ENCODE results near the gene PEX6.

Gene PEX6, protein sequence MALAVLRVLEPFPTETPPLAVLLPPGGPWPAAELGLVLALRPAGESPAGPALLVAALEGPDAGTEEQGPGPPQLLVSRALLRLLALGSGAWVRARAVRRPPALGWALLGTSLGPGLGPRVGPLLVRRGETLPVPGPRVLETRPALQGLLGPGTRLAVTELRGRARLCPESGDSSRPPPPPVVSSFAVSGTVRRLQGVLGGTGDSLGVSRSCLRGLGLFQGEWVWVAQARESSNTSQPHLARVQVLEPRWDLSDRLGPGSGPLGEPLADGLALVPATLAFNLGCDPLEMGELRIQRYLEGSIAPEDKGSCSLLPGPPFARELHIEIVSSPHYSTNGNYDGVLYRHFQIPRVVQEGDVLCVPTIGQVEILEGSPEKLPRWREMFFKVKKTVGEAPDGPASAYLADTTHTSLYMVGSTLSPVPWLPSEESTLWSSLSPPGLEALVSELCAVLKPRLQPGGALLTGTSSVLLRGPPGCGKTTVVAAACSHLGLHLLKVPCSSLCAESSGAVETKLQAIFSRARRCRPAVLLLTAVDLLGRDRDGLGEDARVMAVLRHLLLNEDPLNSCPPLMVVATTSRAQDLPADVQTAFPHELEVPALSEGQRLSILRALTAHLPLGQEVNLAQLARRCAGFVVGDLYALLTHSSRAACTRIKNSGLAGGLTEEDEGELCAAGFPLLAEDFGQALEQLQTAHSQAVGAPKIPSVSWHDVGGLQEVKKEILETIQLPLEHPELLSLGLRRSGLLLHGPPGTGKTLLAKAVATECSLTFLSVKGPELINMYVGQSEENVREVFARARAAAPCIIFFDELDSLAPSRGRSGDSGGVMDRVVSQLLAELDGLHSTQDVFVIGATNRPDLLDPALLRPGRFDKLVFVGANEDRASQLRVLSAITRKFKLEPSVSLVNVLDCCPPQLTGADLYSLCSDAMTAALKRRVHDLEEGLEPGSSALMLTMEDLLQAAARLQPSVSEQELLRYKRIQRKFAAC

DNA sequence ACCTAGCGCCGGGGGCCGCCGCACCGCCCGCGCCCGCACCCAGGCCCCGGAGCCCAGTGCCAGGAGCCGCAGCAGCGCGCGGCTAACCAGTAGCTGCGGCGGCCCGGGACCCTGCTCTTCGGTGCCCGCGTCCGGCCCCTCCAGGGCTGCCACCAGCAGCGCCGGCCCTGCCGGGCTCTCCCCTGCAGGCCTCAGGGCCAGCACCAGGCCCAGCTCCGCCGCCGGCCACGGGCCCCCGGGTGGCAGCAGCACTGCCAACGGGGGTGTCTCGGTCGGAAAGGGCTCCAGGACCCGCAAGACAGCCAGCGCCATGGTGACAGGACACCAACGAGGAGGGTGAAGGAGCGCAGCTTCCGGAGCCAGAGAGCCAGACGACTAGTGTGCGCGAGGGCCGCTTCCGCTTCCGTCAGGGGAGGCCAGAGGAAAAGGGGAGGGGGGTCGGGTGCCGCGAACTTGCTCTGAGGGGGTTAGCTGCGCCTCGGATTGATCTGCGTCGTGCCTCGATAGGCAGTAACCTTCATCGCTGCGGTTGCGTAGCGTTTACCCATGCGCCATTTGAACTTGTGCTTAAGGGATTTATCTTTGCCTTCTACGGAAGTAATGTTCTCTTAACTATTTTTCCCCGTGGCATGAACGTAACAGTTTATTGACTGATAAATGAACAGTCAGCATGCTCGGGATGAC, at the start of gene PEX6:
TSS of gene PEX6 (minus strand) at position 343 of the 684 bp plus-strand sequence. CDS start at position 312, 31 bp downstream.
- peak; percentile 84 for DNase-seq

DNA sequence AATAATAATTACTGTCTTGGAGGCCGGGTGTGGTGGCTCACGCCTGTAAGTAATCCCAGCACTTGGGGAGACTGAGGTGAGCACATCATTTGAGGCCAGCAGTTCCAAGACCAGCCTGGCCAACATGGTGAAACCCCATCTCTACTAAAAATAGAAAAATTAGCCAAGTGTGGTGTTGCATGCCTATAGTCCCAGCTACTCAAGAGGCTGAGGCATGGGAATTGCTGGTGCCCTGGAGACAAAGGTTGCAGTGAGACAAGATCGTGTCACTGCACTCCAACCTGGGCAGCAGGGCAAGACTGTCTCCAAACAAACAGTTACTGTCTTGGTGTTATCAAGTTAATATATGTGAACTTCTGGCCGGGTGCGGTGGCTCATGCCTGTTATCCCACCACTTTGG, 47.4 kb upstream of the PEX6 start:
- DNase-seq: no peak

DNA sequence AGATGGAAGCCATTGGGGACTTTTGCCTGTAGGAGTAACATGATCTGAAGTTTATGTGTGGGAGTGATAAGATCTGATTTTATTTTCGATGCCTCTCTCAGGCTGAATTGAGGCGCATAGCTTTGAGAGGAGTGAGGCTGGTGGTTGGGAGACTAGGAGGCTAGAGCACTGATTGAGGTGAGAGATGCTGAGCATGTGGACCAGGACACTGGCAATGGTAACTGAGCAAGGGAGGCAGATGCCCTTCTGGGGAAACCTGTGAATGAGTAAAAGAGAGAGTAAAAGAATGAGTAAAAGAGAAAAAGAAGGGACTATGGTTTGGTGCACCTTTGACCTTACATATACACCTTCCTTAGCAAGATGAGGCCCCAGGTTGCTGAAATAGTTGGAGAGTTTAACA, 45.5 kb upstream of the PEX6 start:
- DNase-seq: no peak

DNA sequence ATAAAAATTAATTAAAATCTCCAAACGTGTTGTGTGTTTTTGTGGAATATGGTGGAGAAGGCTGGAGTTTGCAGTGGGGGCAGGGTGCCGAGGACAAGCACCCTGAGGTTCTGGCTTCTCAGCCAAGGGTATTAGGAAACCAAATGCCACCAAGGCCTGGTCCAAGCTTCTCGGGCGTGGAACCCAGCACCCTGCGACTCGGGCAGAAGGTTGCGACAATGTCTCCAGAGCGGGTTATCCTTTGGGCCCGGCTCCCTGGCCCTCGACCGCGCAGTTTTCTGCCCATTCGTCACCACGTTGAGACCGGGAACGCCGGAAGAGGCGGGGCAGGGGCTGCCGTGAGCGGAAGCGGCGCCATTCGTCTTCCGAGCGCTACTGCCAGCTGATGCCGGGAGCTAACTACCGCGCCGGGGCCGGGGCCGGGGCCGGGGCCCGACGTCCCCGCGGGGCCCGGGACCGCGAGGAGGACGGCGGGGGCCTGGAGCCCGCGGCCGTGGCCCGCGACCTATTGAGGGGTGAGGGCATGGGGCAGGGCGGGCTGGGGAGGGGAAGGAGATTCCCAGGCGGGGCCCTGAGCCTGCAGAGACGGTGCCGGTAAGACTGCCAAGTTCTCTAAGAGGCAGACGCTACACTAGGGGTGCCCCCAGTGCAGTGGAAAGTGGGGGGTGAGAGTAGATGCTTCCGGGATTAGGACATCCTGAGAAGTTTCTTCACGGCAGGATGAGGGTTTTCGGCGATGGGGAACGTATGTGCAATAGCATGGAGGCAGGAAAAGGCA, 42.5 kb upstream of the PEX6 start, which contains the start of gene RRP36:
TSS of gene RRP36 (plus strand) at position 354 of the 778 bp plus-strand sequence. CDS start at position 386, 32 bp downstream.
- peak; percentile 71 for DNase-seq

DNA sequence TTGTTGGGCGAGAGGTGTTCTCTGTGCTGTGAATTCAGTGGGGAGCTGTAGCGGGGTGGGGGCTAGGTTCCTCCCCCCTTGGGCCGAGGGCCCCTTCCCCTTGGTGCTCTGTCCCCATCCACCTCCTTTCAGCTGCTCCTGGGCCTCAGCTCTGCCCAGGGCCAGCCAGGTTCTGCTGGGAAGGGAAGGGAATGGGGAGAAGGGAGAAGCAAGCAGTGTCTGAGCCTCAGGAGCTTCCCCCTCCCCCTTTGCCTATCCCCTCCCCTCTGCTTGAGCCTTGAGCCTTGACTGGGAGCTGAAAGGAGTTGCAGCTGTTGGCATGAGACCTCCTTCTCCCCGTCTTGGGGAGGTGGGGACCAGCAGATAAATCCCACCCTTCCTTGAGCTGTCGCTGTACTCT, 41.9 kb upstream of the PEX6 start:
- no peak for DNase-seq

DNA sequence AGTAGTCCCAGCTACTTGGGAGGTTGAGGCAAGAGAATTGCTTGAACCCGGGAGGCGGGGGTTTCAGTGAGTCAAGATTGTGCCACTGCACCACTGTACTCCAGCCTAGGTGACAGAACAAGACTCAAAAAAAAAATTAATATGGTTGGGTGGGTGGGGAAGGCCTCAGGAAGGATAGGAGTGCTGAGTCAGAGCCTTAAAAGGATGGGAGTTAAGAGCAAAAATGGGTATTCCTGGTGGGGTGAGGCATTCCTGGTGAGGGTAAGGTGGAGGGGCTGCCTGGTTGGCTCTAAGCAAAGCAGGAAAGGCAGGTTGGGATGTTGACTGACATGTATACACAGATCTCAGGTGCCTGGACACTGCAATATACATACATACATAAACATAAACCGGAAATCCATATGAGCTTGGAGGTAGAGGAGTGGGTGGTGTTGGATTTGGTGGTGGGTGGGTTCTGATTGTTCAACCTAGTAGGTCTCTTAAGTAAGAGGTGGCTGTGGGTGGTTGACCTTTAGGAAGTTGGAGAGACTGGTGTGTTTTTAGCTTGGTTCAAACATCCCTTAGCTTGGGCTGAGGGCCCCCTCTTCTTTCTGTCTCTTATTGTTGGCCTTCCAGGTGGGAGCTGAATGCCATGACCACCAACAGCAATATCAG, 41.2 kb upstream of the PEX6 start:
- DNase-seq: no peak

DNA sequence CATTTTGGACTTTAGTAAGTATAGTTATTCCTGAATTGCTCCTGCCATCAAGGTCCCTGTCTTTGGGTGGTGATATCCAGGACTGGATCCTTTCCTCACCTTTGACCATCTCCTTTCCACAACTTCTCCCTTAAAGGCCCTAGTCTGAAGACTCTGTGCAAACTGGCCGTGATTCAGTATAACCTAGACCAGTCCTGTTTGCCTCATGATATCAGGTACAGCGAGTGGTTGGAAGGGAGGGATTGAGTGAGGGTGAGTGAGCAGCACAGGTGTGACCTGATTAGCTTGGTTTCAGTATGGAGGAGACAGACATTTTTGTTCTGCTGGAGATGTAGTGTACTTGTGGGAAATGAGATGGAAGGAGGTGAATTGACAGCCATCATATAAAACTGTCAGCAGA, 40.2 kb upstream of the PEX6 start:
- no peak for DNase-seq

DNA sequence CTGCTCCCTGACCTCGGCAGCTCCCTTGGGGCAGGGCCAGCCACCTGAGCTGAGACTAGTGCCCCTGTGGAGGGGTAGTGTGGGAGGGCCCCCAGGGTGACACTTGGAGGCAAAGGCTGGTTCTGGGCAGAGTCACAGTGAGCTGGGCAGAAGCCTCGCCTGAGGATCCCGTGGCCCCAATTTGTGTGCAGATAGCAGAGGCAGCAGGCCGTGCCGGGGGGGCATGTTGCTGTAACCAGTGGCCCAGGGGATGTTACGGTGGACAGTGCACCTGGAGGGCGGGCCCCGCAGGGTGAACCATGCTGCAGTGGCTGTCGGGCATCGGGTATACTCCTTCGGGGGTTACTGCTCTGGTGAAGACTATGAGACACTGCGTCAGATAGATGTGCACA, 38.0 kb upstream of the PEX6 start:
- DNase-seq: no peak

DNA sequence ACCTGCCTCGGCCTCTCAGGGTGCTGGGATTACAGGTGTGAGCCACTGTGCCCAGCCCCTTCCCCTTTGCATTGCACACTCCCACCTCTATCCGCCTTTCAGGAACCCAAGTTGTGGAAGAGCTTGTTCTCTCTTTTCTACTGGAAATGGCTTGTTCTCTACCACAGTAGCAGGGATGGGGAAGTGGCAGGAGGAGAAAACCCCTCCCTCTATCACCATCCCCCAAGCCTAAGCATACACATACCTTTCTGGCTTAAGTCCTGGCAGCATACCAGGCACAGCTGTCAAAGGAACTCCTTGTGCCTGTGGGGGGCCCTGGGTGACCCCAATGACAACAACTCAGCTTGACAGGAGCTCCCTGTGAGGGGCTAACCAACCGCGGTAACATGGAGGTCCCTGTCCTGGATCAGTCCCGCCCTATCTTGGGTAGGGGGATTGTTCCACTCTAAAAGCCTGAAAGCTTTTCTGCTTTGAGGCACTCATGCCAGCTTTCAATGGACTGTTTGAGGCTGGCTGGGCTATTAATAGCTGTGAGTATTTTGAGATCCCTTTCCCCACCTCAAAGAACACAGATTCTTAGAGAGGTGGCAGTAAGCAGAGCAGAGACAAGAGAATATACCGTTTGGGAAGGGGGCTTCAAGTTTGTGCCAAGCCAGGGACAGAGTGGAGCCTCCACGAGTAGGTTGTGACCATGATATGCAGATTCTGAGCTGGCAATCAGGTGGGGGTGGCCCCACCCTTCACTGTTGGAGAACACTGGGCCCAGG, 37.4 kb upstream of the PEX6 start:
- no peak for DNase-seq

DNA sequence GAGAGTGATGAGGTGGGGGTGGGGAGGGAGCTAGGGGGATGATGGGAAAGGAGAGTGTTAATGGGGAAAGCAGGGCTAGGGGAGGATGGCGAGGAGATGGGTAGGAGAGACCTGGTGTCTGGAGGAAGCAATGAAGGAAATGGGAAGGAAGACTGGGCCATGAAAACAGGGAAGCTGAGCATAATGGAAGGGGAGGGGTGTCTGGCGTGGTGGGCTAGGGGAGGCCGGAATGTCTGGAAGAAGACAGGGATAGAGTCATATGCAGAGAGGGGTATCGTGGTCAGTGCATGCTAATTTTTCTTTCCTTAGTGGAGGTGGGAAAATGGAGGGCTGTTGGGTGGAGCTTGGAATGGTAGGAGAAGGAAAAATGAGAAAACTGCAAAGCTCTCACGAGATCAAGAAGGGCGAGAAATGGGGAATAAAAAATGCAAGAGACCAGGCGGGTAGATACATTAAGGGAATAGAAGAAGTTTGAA, 35.5 kb upstream of the PEX6 start:
- DNase-seq: peak; percentile 41

DNA sequence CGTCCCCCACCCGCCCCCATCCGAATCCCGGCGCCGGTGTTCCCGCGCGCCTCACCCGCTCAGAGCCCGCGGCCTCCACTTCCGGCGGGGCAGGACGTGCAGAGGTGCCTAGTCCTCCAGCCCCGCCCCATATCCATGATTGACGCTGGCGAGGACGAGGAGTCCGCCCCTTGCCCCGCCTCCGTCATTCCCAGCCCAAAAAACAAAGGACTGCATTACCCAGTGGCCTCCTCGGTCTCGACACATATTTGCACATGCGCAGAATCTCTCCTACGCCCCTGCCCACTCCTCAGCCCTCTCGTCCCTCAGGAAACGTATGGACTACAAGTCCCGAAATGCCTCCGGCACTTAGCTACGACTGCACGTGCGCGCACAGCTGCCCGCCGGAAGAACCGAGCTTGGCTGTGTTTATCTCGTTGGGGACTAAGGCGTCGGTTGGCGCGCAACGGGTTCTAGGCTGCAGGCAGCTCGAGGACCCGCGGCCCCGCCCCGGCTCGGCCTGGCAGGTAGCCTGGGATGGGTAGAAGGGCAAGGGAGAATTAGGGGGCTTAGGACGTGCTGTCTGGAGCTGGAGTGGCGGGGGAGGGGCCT, 35.0 kb upstream of the PEX6 start, which contains the start of the genes KLHDC3 and MEA1:
TSS of gene KLHDC3 (plus strand) at position 407 of the 591 bp plus-strand sequence. CDS start 2,944 bp downstream, outside the sequence.
TSS of gene MEA1 (minus strand) at position 104 of the 591 bp plus-strand sequence. CDS start 133 bp downstream, outside the sequence.
- DNase-seq: peak; percentile 99

DNA sequence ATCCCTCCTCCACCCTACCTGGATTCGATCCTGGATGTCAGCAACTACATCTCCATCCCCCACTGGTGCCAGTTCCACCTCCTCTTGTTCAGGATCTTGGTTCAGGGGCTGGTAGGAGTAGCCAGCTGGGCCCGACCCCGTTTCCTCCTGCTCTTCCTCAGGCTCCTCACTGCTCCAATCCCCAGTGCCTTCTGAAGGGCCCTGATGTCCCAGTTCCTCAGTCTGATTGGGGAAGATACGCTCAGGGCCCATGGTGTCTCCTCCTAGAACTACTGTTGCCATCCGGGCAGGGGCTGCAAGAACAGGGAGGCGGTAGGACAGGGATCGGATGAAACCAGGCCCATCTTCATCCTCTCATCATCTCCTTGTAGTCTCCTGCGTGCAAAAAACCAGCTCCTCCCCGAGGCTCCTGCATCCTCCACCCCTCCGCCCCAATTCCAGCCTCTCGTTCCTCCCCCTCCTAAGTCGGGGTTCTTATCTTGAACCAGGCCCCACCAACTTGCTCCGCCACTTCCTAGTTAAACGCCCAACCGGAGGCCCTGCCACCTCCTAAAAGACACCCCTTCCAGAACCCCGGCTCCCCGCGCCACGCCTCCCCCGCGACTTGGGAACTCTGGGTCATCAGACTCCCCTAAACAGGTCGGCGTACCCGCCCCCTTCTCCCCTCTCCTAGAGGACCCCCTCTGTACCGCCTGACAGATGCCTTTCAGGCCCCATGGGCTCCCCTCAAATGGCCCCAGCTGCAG, 34.3 kb upstream of the PEX6 start:
- DNase-seq: no peak

DNA sequence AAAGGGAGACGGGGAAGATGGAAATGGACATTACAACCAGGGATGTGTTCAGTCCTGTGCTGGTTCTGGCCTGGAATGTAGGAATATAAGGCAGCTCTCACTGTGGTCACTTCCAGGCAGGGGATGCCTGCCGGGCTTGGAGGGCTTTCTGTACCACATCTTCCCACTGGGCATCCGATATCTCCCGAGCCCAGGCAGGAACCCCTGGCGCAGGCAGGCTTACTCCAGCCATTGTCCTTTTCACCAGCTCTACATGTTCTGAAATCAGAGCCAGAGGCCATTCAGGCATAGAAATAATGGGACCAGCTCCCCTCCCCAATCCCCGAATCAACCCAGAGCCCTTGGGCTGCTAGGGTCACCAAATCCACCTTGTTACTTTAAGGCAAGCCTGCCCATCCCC, 33.4 kb upstream of the PEX6 start:
- DNase-seq: no peak

DNA sequence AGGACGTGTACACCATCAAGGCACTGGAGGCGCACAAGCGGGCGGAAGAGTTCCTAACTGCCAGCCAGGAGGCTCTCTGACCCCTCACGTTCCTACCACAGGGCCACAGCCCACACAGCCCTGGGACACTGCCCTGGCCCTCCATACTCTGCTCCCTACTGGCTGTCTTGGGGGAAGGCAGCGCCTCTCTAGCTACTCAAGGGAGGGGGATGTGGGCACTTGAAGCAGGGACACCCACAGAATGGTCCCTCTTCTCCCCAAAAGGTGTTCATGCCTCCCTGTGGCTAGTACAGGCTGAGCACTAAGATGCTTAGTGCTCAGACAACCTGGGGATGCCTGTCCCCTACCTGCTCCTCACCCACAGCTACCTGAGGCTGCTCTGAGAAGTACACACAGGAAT, 32.2 kb upstream of the PEX6 start:
- no peak for DNase-seq

DNA sequence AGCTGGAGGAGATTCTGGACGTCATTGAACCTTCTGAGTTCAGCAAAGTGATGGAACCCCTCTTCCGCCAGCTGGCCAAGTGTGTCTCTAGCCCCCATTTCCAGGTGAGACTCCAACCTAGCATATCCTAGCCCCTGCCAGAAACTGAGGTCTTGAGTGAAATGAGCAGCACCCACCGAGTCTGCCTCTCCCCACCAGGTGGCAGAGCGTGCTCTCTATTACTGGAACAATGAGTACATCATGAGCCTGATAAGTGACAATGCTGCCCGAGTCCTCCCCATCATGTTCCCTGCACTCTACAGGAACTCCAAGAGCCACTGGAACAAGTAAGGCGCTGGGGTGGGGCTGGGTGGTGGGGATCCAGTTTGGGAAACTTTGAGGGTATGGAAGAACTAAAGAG, 30.1 kb upstream of the PEX6 start:
- no peak for DNase-seq

DNA sequence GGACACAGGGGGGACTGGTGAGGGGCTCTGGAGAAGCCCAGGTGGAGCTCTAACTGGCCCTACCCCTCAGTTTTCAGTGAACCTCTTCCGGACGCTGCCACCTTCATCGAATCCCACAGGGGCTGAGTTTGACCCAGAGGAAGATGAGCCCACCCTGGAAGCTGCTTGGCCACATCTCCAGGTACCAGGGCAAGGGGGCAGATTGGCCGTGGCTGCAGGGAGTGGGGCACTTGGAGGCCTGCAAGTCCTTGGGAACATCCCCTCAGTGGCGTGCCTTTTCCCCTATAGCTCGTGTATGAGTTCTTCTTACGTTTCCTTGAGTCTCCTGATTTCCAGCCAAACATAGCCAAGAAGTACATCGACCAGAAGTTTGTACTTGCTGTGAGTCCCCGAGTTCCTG, 28.1 kb upstream of the PEX6 start:
- DNase-seq: no peak

DNA sequence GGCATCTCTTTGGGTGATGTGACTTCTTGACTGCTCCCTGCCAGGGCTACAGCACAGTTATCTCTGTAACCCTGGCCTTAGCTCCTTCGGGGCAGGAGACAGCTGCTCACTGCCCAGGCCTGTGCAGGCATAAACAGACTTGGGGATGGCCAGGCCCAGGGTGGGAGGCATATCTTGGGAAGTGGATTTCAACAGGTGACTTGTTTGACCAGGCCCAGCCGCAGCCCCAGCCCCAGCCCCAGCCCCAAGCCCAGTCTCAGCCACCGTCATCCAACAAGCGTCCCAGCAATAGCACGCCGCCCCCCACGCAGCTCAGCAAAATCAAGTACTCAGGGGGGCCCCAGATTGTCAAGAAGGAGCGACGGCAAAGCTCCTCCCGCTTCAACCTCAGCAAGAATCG, 27.3 kb upstream of the PEX6 start:
- DNase-seq: no peak

DNA sequence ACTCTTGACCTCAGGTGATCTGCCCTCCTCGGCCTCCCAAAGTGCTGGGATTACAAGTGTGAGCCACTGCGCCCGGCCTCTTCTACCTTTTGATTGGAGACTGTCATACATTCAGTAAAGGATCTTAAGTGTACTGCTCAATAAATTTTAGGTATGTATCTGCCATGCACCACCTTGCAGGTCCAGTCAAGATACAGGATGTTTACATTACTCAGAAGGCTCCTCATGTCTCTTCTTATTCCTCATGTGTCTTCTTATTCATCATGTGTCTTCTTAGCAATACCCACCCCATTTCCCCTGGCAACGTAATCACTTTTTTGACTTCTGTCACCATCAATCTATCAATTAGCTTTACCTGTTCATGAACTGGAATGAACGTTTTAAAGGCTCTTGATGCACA, 26.9 kb upstream of the PEX6 start:
- DNase-seq: no peak

DNA sequence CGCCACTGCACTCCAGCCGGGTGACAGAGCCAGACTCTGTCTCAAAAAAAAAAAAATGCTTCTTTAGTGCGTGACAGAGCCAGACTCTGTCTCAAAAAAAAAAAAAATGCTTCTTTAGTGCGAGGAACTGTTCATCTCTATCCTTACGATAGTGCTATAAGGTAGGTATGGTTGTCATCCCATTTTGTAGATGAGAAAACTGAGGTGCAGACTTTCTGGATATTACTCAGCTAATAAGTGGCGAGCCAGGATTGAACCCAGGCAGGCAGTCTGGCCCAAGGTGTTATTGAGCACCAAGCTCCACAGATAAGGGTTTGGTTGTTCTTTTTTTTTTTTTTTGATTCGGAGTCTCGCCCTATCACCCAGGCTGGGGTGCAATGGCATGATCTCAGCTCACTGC, 22.9 kb upstream of the PEX6 start:
- DNase-seq: no peak
